Endothelial cell of umbilical vein (primary cell): Measurements from ENCODE around the gene SERTAD4. TPM values are rescaled to one million over a fixed set of nuclear protein-coding genes. Genes with fewer than 3 reads are reported as not detected.

ENCODE experiments used
- BruUV-seq: library from RNA; stranded (reverse); fragments of 400-500 nt; replicated peaks from 2 replicates; lab custom pipeline; 2021; lab: Mats Ljungman, UMichigan
- CTCF ChIA-PET: fragments of 300-600, 350-600 bp; sonication (Branson Sonifier 250); formaldehyde crosslinking; loops from one replicate; lab custom pipeline; 2021; ENCODE audit warnings: antibody characterized with exemption, inconsistent platforms; lab: Charles Lee
- POLR2A ChIA-PET: fragments of 300-600, 350-600 bp; sonication (Branson Sonifier 250); formaldehyde crosslinking; loops from one replicate; lab custom pipeline; 2021; ENCODE audit warnings: antibody characterized with exemption, inconsistent platforms; lab: Charles Lee
- DNase-seq: peaks from one replicate; pipeline ENCODE4 v3.0.0-alpha.2; 2011; ENCODE audit warnings: low read depth, low spot score
- FAIRE-seq: peaks from 2 replicates; lab custom pipeline; 2011; peaks lifted over from hg19 to GRCh38; lab: Jason Lieb, UNC
- H2AFZ ChIP-seq: 2 replicates; pipeline ENCODE4 v1.6.0; 2012; ENCODE audit warnings: low read depth, low read length, control low read depth, inconsistent platforms
- H3K27ac ChIP-seq: 2 replicates; pipeline ENCODE4 v1.5.1; 2011; ENCODE audit warnings: low read depth, mild to moderate bottlenecking, control low read depth, low read length, moderate library complexity; ENCODE audit not compliant: insufficient read depth
- H3K27me3 ChIP-seq, 2 experiments: 2 replicates each; pipeline versions ENCODE4 v1.6.0 to v1.6.1; 2011; ENCODE audit warnings: low read length in 2 of 2, mixed read lengths in 1 of 2; ENCODE audit not compliant: control insufficient read depth in 2 of 2, insufficient read depth in 2 of 2
- H3K36me3 ChIP-seq, 2 experiments: 2 replicates in 1 of 2; 3 replicates in 1 of 2; pipeline ENCODE4 v1.5.1; 2011; ENCODE audit warnings: low read length in 2 of 2, mild to moderate bottlenecking in 1 of 2, moderate library complexity in 1 of 2; ENCODE audit not compliant: control insufficient read depth in 2 of 2, insufficient read depth in 2 of 2; ENCODE audit errors: extremely low read depth in 1 of 2
- H3K4me1 ChIP-seq: 3 replicates; pipeline ENCODE4 v1.5.1; 2011; ENCODE audit warnings: mild to moderate bottlenecking, low read length; ENCODE audit not compliant: control insufficient read depth, insufficient read depth; ENCODE audit errors: extremely low read depth
- H3K4me2 ChIP-seq: 2 replicates; pipeline ENCODE4 v1.6.1; 2011; ENCODE audit warnings: low read length, control low read depth, mixed read lengths; ENCODE audit not compliant: insufficient read depth
- H3K4me3 ChIP-seq, 3 experiments: fragments of 200-600 bp in 1 of 3; sonication (generic), shearing (Covaris generic) in 1 of 3; replicated peaks in 1 of 3; 2 replicates each; pipeline ENCODE4 v1.5.1; 2011 to 2016; ENCODE audit warnings: control low read depth in 3 of 3, low read length in 3 of 3, mild to moderate bottlenecking in 2 of 3, inconsistent platforms in 1 of 3, low read depth in 1 of 3, moderate library complexity in 1 of 3; ENCODE audit not compliant: insufficient read depth in 1 of 3
- H3K79me2 ChIP-seq: 2 replicates; pipeline ENCODE4 v1.6.0; 2012; ENCODE audit warnings: low read length, inconsistent platforms; ENCODE audit not compliant: control insufficient read depth, insufficient read depth
- H3K9ac ChIP-seq: replicated peaks from 2 replicates; pipeline ENCODE3; 2011; ENCODE audit warnings: low read length, control low read depth; ENCODE audit not compliant: insufficient read depth; ENCODE audit errors: extremely low read depth
- H3K9me1 ChIP-seq: replicated peaks from 3 replicates; pipeline ENCODE4 v1.6.0; 2011; ENCODE audit warnings: mild to moderate bottlenecking, low read length; ENCODE audit not compliant: control insufficient read depth, insufficient read depth; ENCODE audit errors: extremely low read depth
- H3K9me3 ChIP-seq: replicated peaks from 2 replicates; pipeline ENCODE4 v1.5.1; 2012; ENCODE audit warnings: low read length, inconsistent platforms; ENCODE audit not compliant: control insufficient read depth, insufficient read depth
- H4K20me1 ChIP-seq: replicated peaks from 2 replicates; pipeline ENCODE3; 2011; ENCODE audit warnings: mild to moderate bottlenecking, low read length; ENCODE audit not compliant: control insufficient read depth, insufficient read depth; ENCODE audit errors: extremely low read depth
- EZH2 ChIP-seq: IDR thresholded peaks from 2 replicates; pipeline ENCODE4 v1.6.1; 2012; ENCODE audit warnings: borderline replicate concordance, low read depth, mild to moderate bottlenecking, moderate library complexity, low read length, inconsistent platforms; ENCODE audit not compliant: severe bottlenecking
- GATA2 ChIP-seq: IDR thresholded peaks from 2 replicates; pipeline ENCODE4 v1.7.0; 2011; ENCODE audit warnings: low read depth, mild to moderate bottlenecking, moderate library complexity, mixed read lengths, low read length; ENCODE audit not compliant: insufficient read length, insufficient read depth
- MAX ChIP-seq: IDR thresholded peaks from 2 replicates; pipeline ENCODE4 v1.6.1; 2011; ENCODE audit not compliant: insufficient read depth, insufficient read length
- MYC ChIP-seq: IDR thresholded peaks from one replicate; pipeline ENCODE4 v1.6.1; 2011; ENCODE audit warnings: mild to moderate bottlenecking, low read depth, low read length
- POLR2A ChIP-seq: IDR thresholded peaks from 2 replicates; pipeline ENCODE4 v1.6.1; 2012; ENCODE audit warnings: low read depth, mild to moderate bottlenecking, control low read depth, low read length
- POLR2AphosphoS5 ChIP-seq: IDR thresholded peaks from 2 replicates; pipeline ENCODE4 v1.6.1; 2012; ENCODE audit warnings: low read depth, mild to moderate bottlenecking, control low read depth, low read length, moderate library complexity; ENCODE audit not compliant: insufficient read depth
- dilution Hi-C: fragments of 300-500 bp; cut with MboI; formaldehyde crosslinking; loops from one replicate; pipeline ENCODE4 v1.15.0; 2019; ENCODE audit warnings: low sequenced_read_pairs; ENCODE audit not compliant: extremely low pct_ligation_motif_present
- intact Hi-C: fragments of 100-400 bp; cut with micrococcal nuclease; formaldehyde crosslinking; loops from one replicate; pipeline ENCODE4 v1.10.0; 2022
- polyA plus RNA-seq, 4 experiments: library from polyadenylated mRNA; depleted of rRNA in 3 of 4; stranded (reverse) in 3 of 4; unstranded in 1 of 4; fragments of >200 nt; gene quantifications; 2 replicates each; pipeline versions ENCODE4 v1.2.1 to v1.2.3, GENCODE V29; 2011 to 2012; ENCODE audit warnings: missing spikeins in 1 of 4
- total RNA-seq: library from RNA; stranded (reverse); gene quantifications from 2 replicates; pipeline ENCODE4 v1.2.3, GENCODE V29; 2021
- TF ChIP-seq, protein P1 (sequence below), 2 donors: IDR thresholded peaks; 1 replicate in 1 of 2; 2 replicates in 1 of 2; pipeline ENCODE4 v1.5.1; 2011; ENCODE audit warnings: low read length in 2 of 2, mild to moderate bottlenecking in 2 of 2, moderate library complexity in 2 of 2, control low read depth in 1 of 2, inconsistent platforms in 1 of 2, low read depth in 1 of 2; ENCODE audit not compliant: insufficient read depth in 1 of 2; ENCODE audit errors: extremely low read depth in 1 of 2

SERTAD4 gene
- total and polyA plus RNA-seq, 2 donors (not counting 3 experiments of a cell fraction or from before 2014, with no cell fraction given), result 4.0 to 11.3 TPM

DNA sequence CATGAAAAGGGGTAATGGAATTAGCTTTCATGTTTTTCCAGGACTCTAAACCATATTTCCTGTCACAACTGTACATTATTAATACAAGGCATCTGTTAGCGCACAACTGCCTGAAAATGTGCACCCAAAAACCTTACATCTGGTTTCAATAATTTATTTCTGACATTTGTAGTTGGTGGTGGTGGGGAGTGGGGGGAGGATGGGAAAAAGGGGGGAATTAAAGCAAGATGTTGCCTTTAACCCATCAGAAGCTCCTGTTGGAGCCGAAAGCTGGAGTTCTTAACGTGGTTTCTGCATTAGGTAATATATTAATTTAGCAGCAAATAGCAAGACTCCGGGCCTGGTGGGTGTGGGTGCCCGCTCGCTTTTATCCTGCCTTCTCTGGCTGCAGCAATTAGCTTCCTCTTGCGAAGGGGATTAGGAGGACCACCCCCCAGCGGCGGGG, 59.2 kb downstream of the SERTAD4 start:
- no peak for TF ChIP-seq EZH2
- TF ChIP-seq, protein P1, sequence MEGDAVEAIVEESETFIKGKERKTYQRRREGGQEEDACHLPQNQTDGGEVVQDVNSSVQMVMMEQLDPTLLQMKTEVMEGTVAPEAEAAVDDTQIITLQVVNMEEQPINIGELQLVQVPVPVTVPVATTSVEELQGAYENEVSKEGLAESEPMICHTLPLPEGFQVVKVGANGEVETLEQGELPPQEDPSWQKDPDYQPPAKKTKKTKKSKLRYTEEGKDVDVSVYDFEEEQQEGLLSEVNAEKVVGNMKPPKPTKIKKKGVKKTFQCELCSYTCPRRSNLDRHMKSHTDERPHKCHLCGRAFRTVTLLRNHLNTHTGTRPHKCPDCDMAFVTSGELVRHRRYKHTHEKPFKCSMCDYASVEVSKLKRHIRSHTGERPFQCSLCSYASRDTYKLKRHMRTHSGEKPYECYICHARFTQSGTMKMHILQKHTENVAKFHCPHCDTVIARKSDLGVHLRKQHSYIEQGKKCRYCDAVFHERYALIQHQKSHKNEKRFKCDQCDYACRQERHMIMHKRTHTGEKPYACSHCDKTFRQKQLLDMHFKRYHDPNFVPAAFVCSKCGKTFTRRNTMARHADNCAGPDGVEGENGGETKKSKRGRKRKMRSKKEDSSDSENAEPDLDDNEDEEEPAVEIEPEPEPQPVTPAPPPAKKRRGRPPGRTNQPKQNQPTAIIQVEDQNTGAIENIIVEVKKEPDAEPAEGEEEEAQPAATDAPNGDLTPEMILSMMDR (IDR thresholded peaks at IDR 0.05; ENCODE audit: extremely low read depth in 1 of 2, insufficient read depth in 1 of 2, low read depth in 1 of 2, low read length in 2 of 2), result no peak
- TF ChIP-seq POLR2A, result no peak
- no peak for TF ChIP-seq POLR2AphosphoS5
- no peak for TF ChIP-seq GATA2
- TF ChIP-seq MAX, result no peak
- TF ChIP-seq MYC, result no peak
- ChIA-PET POLR2A (interaction anchor here (1.1 kb wide), 1 partner anchor 82 kb away, joined by 3 read pairs; no protein-coding TSS in a partner anchor), CTCF (interaction anchor here (1.3 to 3.2 kb wide), 5 partner anchors 10 to 92 kb away, joined by 3 to 14 read pairs (median 4); partner anchors contain the start of gene SERTAD4)
- Histone ChIP-seq H3K4me2 (peak overlapping the region; percentile 48), H3K9me1 (no peaks in the 10 kb centered on the region), H3K4me3 (peak overlapping the region in 1 of 3 experiments; percentile 31), H3K4me1 (no peaks in the 10 kb centered on the region), H3K36me3 (no peaks in the 10 kb centered on the region), H3K79me2 (no peaks in the 10 kb centered on the region), H4K20me1 (no peaks in the 10 kb centered on the region), H3K9me3 (no peaks in the 10 kb centered on the region), H3K27ac (no peak overlapping the region), H3K27me3 (peaks cover 22 to 25% of the 10 kb centered on the region in 2 experiments), H2AFZ (no peak overlapping the region), H3K9ac (peak overlapping the region; percentile 35)
- FAIRE-seq, result no peak
- no peak for DNase-seq
- no TSS peak for BruUV-seq
- dilution Hi-C loops, result no loop called here
- intact Hi-C loops, result loop anchor here (2.0 kb wide), 1 partner anchor 53 kb away; no protein-coding TSS in a partner anchor
